Measurements from ENCODE around the gene FBXL16. TPM values are rescaled to one million over a fixed set of nuclear protein-coding genes. Genes with fewer than 3 reads are reported as not detected.

Gene FBXL16
- polyA plus RNA-seq, 2 of the 4 experiments (the other 2 are of a cell fraction), result 0.53 to 1.2 TPM

- WGBS (ENCODE audit: missing lambda C conversion rate), result 93% methylated on average over 21 of the region's 21 CpGs
- ATAC-seq (no peak), FAIRE-seq (no peak), DNase-seq (ENCODE audit: low read depth in 1 of 2, low spot score in 1 of 2) (no peak)
- Histone ChIP-seq H3K4me1 (peaks cover 18% of the 10 kb centered on the region), H3K9me3 (no peaks in the 10 kb centered on the region), H3K4me3 (no peak overlapping the region), H3K4me2 (no peak overlapping the region), H3K27ac (no peak overlapping the region)
- TF ChIP-seq GATA3 (IDR thresholded peaks at IDR 0.05; ENCODE audit: borderline replicate concordance) (no peak), NFE2L2 (conservative IDR thresholded peaks at IDR 0.05; ENCODE audit: low read length) (no peak), CBX2 (IDR thresholded peaks at IDR 0.05; ENCODE audit: borderline replicate concordance, low read depth) (no peak), HDAC2 (IDR thresholded peaks at IDR 0.05) (no peak), BCL3 (IDR thresholded peaks at IDR 0.05) (no peak), E2F6 (IDR thresholded peaks at IDR 0.05; ENCODE audit: borderline replicate concordance, low read depth) (no peak)
- ChIA-PET CTCF (interaction anchor here (0.8 to 13.5 kb wide), 12 partner anchors 10 to 81 kb away, joined by 3 to 105 read pairs (median 4); partner anchors contain the start of genes RHBDL1 and WDR90), POLR2A (no interaction called here)
Measured at GRCh38 chr16:662597-662996, 43.0 kb downstream of the FBXL16 start.

- WGBS (ENCODE audit: missing lambda C conversion rate), result no CpG with 5 or more reads among the region's 19 CpGs
- no peak overlapping the region for H3K4me3 ChIP-seq
- peaks cover 14% of the 10 kb centered on the region for H3K4me1 ChIP-seq
- no peak overlapping the region for H3K4me2 ChIP-seq
- POLR2A ChIA-PET, result no interaction called here
- TF ChIP-seq BCL3 (IDR thresholded peaks at IDR 0.05), result no peak
- no peak for TF ChIP-seq REST (IDR thresholded peaks at IDR 0.05)
- TF ChIP-seq HOXB5 (CRISPR knock-in tag; IDR thresholded peaks at IDR 0.05), result no peak
- TF ChIP-seq ATOH8 (CRISPR knock-in tag; IDR thresholded peaks at IDR 0.05; ENCODE audit: low read depth), result no peak
- no peak for TF ChIP-seq TFCP2L1 (CRISPR knock-in tag; IDR thresholded peaks at IDR 0.05)
- TF ChIP-seq FOSL2 (IDR thresholded peaks at IDR 0.05), result no peak
- TF ChIP-seq FOSL2 (CRISPR knock-in tag; IDR thresholded peaks at IDR 0.05), result no peak
- TF ChIP-seq HES2 (IDR thresholded peaks at IDR 0.05), result no peak
- TF ChIP-seq SREBF2 (IDR thresholded peaks at IDR 0.05), result no peak
- no peak for TF ChIP-seq HOXA7 (CRISPR knock-in tag; IDR thresholded peaks at IDR 0.05)
- no peak for TF ChIP-seq MYC (IDR thresholded peaks at IDR 0.05; ENCODE audit: borderline replicate concordance, low read length)
- TF ChIP-seq KDM5A (IDR thresholded peaks at IDR 0.05), result no peak
- TF ChIP-seq RNF2 (IDR thresholded peaks at IDR 0.05; ENCODE audit: borderline replicate concordance, low read depth), result no peak
- TF ChIP-seq E2F6 (IDR thresholded peaks at IDR 0.05; ENCODE audit: borderline replicate concordance, low read depth), result no peak
- no peak for TF ChIP-seq CEBPB (IDR thresholded peaks at IDR 0.05)
- TF ChIP-seq ZC3H11A (IDR thresholded peaks at IDR 0.05), result no peak
- TF ChIP-seq MAZ (IDR thresholded peaks at IDR 0.05; ENCODE audit: borderline replicate concordance, low read depth, low read length), result no peak
- no peak for TF ChIP-seq BHLHE40 (IDR thresholded peaks at IDR 0.05; ENCODE audit: low read depth, low read length)
- no peak for TF ChIP-seq RAD21 (conservative IDR thresholded peaks at IDR 0.05 in 1 of 2, IDR thresholded peaks at IDR 0.05 in 1 of 2)
- no peak for TF ChIP-seq ZNF302 (CRISPR knock-in tag; IDR thresholded peaks at IDR 0.05)
- TF ChIP-seq HMGXB4 (CRISPR knock-in tag; IDR thresholded peaks at IDR 0.05; ENCODE audit: borderline replicate concordance), result no peak
- DNase-seq (ENCODE audit: low read depth in 1 of 2, low spot score in 1 of 2) (no peak), ATAC-seq (no peak), FAIRE-seq (no peak)
- CTCF ChIA-PET, result interaction anchor here (0.8 to 13.5 kb wide), 16 partner anchors 9 to 123 kb away, joined by 3 to 105 read pairs (median 6); partner anchors contain the start of genes METTL26, RHBDL1 and WDR90
- H3K9me3 ChIP-seq, result no peaks in the 10 kb centered on the region
- H3K27ac ChIP-seq, result no peak overlapping the region
Measured at GRCh38 chr16:662095-662494, 43.5 kb downstream of the FBXL16 start.

Data from A549 (cell line).